Naive thymus-derived CD4-positive, alpha-beta T cell (primary cell): ENCODE results near the gene POU3F4. TPM values are rescaled to one million over a fixed set of nuclear protein-coding genes. Genes with fewer than 3 reads are reported as not detected.

Experiments
- ATAC-seq: fragments of 150-1000 bp; cut with Tn5 transposase; 2 replicates; pipeline ENCODE4 v1.10.0; 2021; ENCODE audit warnings: mild to moderate bottlenecking, moderate library complexity
- CTCF ChIA-PET: fragments of 350-600 bp; sonication (Branson Sonifier 250); formaldehyde crosslinking; loops from one replicate; lab custom pipeline; 2021; ENCODE audit warnings: antibody characterized with exemption; lab: Charles Lee
- POLR2A ChIA-PET: fragments of 350-600 bp; sonication (Branson Sonifier 250); formaldehyde crosslinking; loops from one replicate; lab custom pipeline; 2021; ENCODE audit warnings: antibody characterized with exemption, inconsistent platforms; lab: Charles Lee
- DNase-seq, 9 donors: peaks; one replicate each; pipeline versions ENCODE4 v3.0.0 to v3.0.0-alpha.2; 2020 to 2022; ENCODE audit warnings: mixed read lengths in 1 of 9
- H3K27ac ChIP-seq: one replicate; pipeline ENCODE4 v1.7.0; 2013; ENCODE audit warnings: mild to moderate bottlenecking, low read depth, low read length, moderate library complexity
- H3K27me3 ChIP-seq, 2 donors: one replicate each; pipeline ENCODE4 v1.7.0; 2013; ENCODE audit warnings: low read length in 2 of 2, mild to moderate bottlenecking in 2 of 2, moderate library complexity in 2 of 2; ENCODE audit not compliant: control insufficient read depth in 2 of 2, insufficient read depth in 2 of 2
- H3K36me3 ChIP-seq, 3 experiments: 1 replicate in 2 of 3; 2 replicates in 1 of 3; pipeline ENCODE4 v1.7.0; 2013; ENCODE audit warnings: low read length in 3 of 3, mild to moderate bottlenecking in 3 of 3, moderate library complexity in 1 of 3; ENCODE audit not compliant: insufficient read depth in 3 of 3, control insufficient read depth in 2 of 3
- H3K4me1 ChIP-seq, 2 donors: one replicate each; pipeline ENCODE4 v1.7.0; 2013; ENCODE audit warnings: low read length in 2 of 2, mild to moderate bottlenecking in 2 of 2, moderate library complexity in 1 of 2; ENCODE audit not compliant: control insufficient read depth in 2 of 2, insufficient read depth in 2 of 2
- H3K4me3 ChIP-seq: 2 replicates; pipeline ENCODE4 v1.7.0; 2013; ENCODE audit warnings: mild to moderate bottlenecking, low read length
- H3K9me3 ChIP-seq, 3 experiments: 1 replicate in 2 of 3; 2 replicates in 1 of 3; pipeline ENCODE4 v1.7.0; 2013; ENCODE audit warnings: low read length in 3 of 3; ENCODE audit not compliant: control insufficient read depth in 2 of 3
- H3K27ac Mint-ChIP-seq, 9 donors: one replicate each; pipeline ENCODE4 v1.8.0; 2020 to 2022; ENCODE audit warnings: mixed read lengths in 9 of 9, mild to moderate bottlenecking in 8 of 9, moderate library complexity in 5 of 9, inconsistent platforms in 2 of 9
- H3K27me3 Mint-ChIP-seq, 5 donors: one replicate each; pipeline ENCODE4 v1.8.0; 2021 to 2022; ENCODE audit warnings: mixed read lengths in 5 of 5, mild to moderate bottlenecking in 1 of 5
- H3K36me3 Mint-ChIP-seq, 5 donors: one replicate each; pipeline ENCODE4 v1.8.0; 2020 to 2022; ENCODE audit warnings: mixed read lengths in 5 of 5, mild to moderate bottlenecking in 3 of 5, inconsistent platforms in 1 of 5
- H3K4me1 Mint-ChIP-seq, 7 donors: one replicate each; pipeline ENCODE4 v1.8.0; 2020 to 2022; ENCODE audit warnings: mixed read lengths in 7 of 7, mild to moderate bottlenecking in 3 of 7, inconsistent platforms in 1 of 7
- H3K4me3 Mint-ChIP-seq, 10 donors: one replicate each; pipeline ENCODE4 v1.8.0; 2020 to 2022; ENCODE audit warnings: mild to moderate bottlenecking in 10 of 10, mixed read lengths in 10 of 10, moderate library complexity in 6 of 10, inconsistent platforms in 2 of 10
- H3K9me3 Mint-ChIP-seq, 11 donors: one replicate each; pipeline ENCODE4 v1.8.0; 2020 to 2022; ENCODE audit warnings: mixed read lengths in 11 of 11, mild to moderate bottlenecking in 4 of 11, inconsistent platforms in 1 of 11, moderate library complexity in 1 of 11
- intact Hi-C, 2 donors: fragments of 100-400 bp; cut with micrococcal nuclease; formaldehyde crosslinking; loops; one replicate each; pipeline ENCODE4 v1.15.1; 2023
- polyA plus RNA-seq, 2 donors: library from polyadenylated mRNA; unstranded; fragments of 300-500 nt; fragmentation: Illumina TruSeq; gene quantifications; one replicate each; pipeline ENCODE4 v1.2.3, GENCODE V29; 2021
- total RNA-seq, 6 experiments: library from RNA in 5 of 6; stranded (reverse) in 5 of 6; gene quantifications; 1 replicate in 5 of 6; 2 replicates in 1 of 6; pipeline ENCODE4 v1.2.3 and lab custom pipeline; 2021 to 2026

POU3F4 gene
- total RNA-seq, result not detected
- not detected for polyA plus RNA-seq
- total RNA-seq (lab: John Stamatoyannopoulos, UW), result not detected

GRCh38 chrX:83508006-83508405 lies at the start of gene POU3F4:
POU3F4 (plus strand) TSS chrX:83508290; CDS start chrX:83508325, 35 bp downstream.
- H3K4me3 Mint-ChIP-seq, result peak within 1 kb of the TSS in 4 of 10 donors; percentile 6 to 61 (median 38)
- H3K36me3 Mint-ChIP-seq, result peaks cover 0 to 6% (median 3%) of the 10 kb centered on the region in 5 donors
- no peak for ATAC-seq
- no peak within 1 kb of the TSS for H3K4me3 ChIP-seq
- CTCF ChIA-PET, result no interaction called here
- H3K4me1 Mint-ChIP-seq, result peaks cover 0 to 5% (median 2%) of the 10 kb centered on the region in 7 donors
- H3K9me3 ChIP-seq, result no peaks in the 10 kb centered on the region
- no peaks in the 10 kb centered on the region for H3K4me1 ChIP-seq
- no peaks in the 10 kb centered on the region for H3K27me3 ChIP-seq
- H3K27ac ChIP-seq, result no peak within 1 kb of the TSS
- H3K27ac Mint-ChIP-seq, result peak within 1 kb of the TSS in 1 of 9 donors; percentile 3
- peaks cover 0 to 9% (median 2%) of the 10 kb centered on the region in 11 donors for H3K9me3 Mint-ChIP-seq
- H3K27me3 Mint-ChIP-seq, result peaks cover 51 to 80% (median 69%) of the 10 kb centered on the region in 5 donors
- DNase-seq, result no peak
- H3K36me3 ChIP-seq, result no peaks in the 10 kb centered on the region
- intact Hi-C loops, result no loop called here
- POLR2A ChIA-PET, result no interaction called here

- no peak for ATAC-seq
- Mint-ChIP-seq H3K4me3 (no peak overlapping the region), H3K27me3 (no peaks in the 10 kb centered on the region), H3K4me1 (no peaks in the 10 kb centered on the region), H3K27ac (no peak overlapping the region), H3K36me3 (no peaks in the 10 kb centered on the region), H3K9me3 (peaks cover 0 to 7% (median 0%) of the 10 kb centered on the region in 11 donors)
- POLR2A ChIA-PET, result no interaction called here
- no peaks in the 10 kb centered on the region for H3K4me1 ChIP-seq
- CTCF ChIA-PET, result no interaction called here
- no peak for DNase-seq
- H3K27me3 ChIP-seq, result no peaks in the 10 kb centered on the region
- H3K36me3 ChIP-seq, result no peaks in the 10 kb centered on the region
- no peak overlapping the region for H3K4me3 ChIP-seq
- no peak overlapping the region for H3K27ac ChIP-seq
- intact Hi-C loops, result loop anchor here in 1 of 2 donors (1.0 kb wide), 1 partner anchor 166 kb away; no protein-coding TSS in a partner anchor
- no peaks in the 10 kb centered on the region for H3K9me3 ChIP-seq
Measured at GRCh38 chrX:83469551-83469950, 38.5 kb upstream of the POU3F4 start.

DNA sequence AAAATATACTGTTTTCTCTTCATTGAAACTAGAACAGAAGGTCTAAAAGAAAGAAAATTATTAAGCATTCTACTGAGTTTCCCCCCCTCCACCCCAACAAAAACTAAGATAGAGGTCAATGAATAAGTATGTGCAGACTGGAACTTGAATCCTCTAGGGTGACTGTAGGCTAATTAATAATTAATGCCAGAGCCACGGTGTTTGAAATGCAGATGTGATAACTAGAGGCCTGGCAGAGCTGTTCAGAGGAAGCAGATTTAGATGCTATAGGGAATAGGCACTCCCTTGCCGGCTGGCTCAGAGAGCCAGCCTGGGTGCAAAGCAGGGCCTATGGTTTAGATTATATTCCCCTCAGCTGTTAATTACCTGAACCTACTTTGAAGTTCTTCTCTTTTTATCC lies 12.2 kb upstream of the POU3F4 start:
- no peaks in the 10 kb centered on the region for H3K9me3 ChIP-seq
- H3K4me1 Mint-ChIP-seq, result no peaks in the 10 kb centered on the region
- H3K36me3 Mint-ChIP-seq, result no peaks in the 10 kb centered on the region
- ChIA-PET CTCF (no interaction called here), POLR2A (no interaction called here)
- no peak overlapping the region for H3K4me3 Mint-ChIP-seq
- H3K4me3 ChIP-seq, result no peak overlapping the region
- H3K27ac Mint-ChIP-seq, result no peak overlapping the region
- no peaks in the 10 kb centered on the region for H3K36me3 ChIP-seq
- H3K27ac ChIP-seq, result no peak overlapping the region
- H3K4me1 ChIP-seq, result no peaks in the 10 kb centered on the region
- no peaks in the 10 kb centered on the region for H3K27me3 ChIP-seq
- H3K9me3 Mint-ChIP-seq, result peaks cover 0 to 2% (median 0%) of the 10 kb centered on the region in 11 donors
- ATAC-seq (no peak), DNase-seq (no peak)
- intact Hi-C loops, result no loop called here
- H3K27me3 Mint-ChIP-seq, result no peaks in the 10 kb centered on the region

DNA sequence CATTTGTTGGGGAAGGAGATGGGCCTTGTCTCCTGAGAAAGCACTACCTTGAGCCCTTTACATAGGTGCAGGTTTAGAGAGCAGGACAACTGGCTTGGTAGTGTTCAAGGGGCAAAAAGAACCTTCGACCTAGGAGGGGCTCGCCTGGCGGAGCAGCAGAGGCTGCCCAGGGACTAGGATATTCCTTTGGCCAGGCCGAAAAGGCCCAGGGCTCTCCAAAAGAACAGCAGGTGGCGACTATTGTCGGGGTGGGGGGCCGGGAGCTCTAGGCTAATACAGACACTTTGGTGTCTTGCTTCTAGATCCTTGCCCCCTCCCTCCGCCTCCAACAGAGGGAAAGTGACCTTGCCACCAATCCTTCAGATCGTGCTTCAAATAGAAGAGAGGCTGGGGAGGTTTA lies 7.1 kb upstream of the POU3F4 start:
- H3K4me1 Mint-ChIP-seq, result no peaks in the 10 kb centered on the region
- Histone ChIP-seq H3K36me3 (no peaks in the 10 kb centered on the region), H3K27me3 (no peaks in the 10 kb centered on the region), H3K27ac (no peak overlapping the region), H3K4me3 (no peak overlapping the region), H3K4me1 (no peaks in the 10 kb centered on the region), H3K9me3 (no peaks in the 10 kb centered on the region)
- POLR2A ChIA-PET, result no interaction called here
- H3K27me3 Mint-ChIP-seq, result peaks cover 20 to 34% (median 27%) of the 10 kb centered on the region in 5 donors
- no peak for ATAC-seq
- H3K4me3 Mint-ChIP-seq, result no peak overlapping the region
- intact Hi-C loops, result no loop called here
- H3K36me3 Mint-ChIP-seq, result no peaks in the 10 kb centered on the region
- no peak overlapping the region for H3K27ac Mint-ChIP-seq
- H3K9me3 Mint-ChIP-seq, result peaks cover 0 to 2% (median 0%) of the 10 kb centered on the region in 11 donors
- CTCF ChIA-PET, result no interaction called here
- no peak for DNase-seq

- H3K4me3 Mint-ChIP-seq, result no peak overlapping the region
- H3K9me3 Mint-ChIP-seq, result peaks cover 0 to 2% (median 0%) of the 10 kb centered on the region in 11 donors
- Histone ChIP-seq H3K9me3 (no peaks in the 10 kb centered on the region), H3K4me1 (no peaks in the 10 kb centered on the region), H3K4me3 (no peak overlapping the region), H3K27ac (no peak overlapping the region), H3K36me3 (no peaks in the 10 kb centered on the region), H3K27me3 (no peaks in the 10 kb centered on the region)
- ATAC-seq (no peak), DNase-seq (no peak)
- ChIA-PET CTCF (no interaction called here), POLR2A (no interaction called here)
- H3K27ac Mint-ChIP-seq, result no peak overlapping the region
- no peaks in the 10 kb centered on the region for H3K36me3 Mint-ChIP-seq
- H3K4me1 Mint-ChIP-seq, result no peaks in the 10 kb centered on the region
- peaks cover 20 to 38% (median 30%) of the 10 kb centered on the region in 5 donors for H3K27me3 Mint-ChIP-seq
- intact Hi-C loops, result no loop called here
Measured at GRCh38 chrX:83501530-83501929, 6.6 kb upstream of the POU3F4 start.

GRCh38 chrX:83504721-83505479 lies 3.2 kb upstream of the POU3F4 start:
- POLR2A ChIA-PET, result no interaction called here
- Mint-ChIP-seq H3K27ac (no peak overlapping the region), H3K27me3 (peaks cover 46 to 68% (median 53%) of the 10 kb centered on the region in 5 donors), H3K36me3 (peaks cover 0 to 6% (median 0%) of the 10 kb centered on the region in 5 donors), H3K4me3 (no peak overlapping the region), H3K4me1 (peaks cover 0 to 5% (median 2%) of the 10 kb centered on the region in 7 donors), H3K9me3 (peaks cover 0 to 6% (median 2%) of the 10 kb centered on the region in 11 donors)
- H3K27me3 ChIP-seq, result no peaks in the 10 kb centered on the region
- no peak overlapping the region for H3K27ac ChIP-seq
- DNase-seq (no peak), ATAC-seq (no peak)
- no peaks in the 10 kb centered on the region for H3K9me3 ChIP-seq
- CTCF ChIA-PET, result no interaction called here
- no peaks in the 10 kb centered on the region for H3K36me3 ChIP-seq
- no peak overlapping the region for H3K4me3 ChIP-seq
- no peaks in the 10 kb centered on the region for H3K4me1 ChIP-seq
- intact Hi-C loops, result no loop called here
